LoVo (cell line): ENCODE results near the gene SPTLC3.

Experiments
- DNase-seq: peaks from one replicate; pipeline ENCODE4 v3.0.0-alpha.2; 2016; ENCODE audit warnings: low spot score

Gene SPTLC3

GRCh38 chr20:13199279-13199678 is 190.5 kb downstream of the SPTLC3 start:
- no peak for DNase-seq

GRCh38 chr20:13200767-13201500 is 192.2 kb downstream of the SPTLC3 start:
- no peak for DNase-seq

GRCh38 chr20:13202565-13202964 is 193.8 kb downstream of the SPTLC3 start:
- DNase-seq = no peak

GRCh38 chr20:13205425-13205824 is 196.7 kb downstream of the SPTLC3 start:
- DNase-seq = no peak

GRCh38 chr20:13205848-13206434 is 197.2 kb downstream of the SPTLC3 start:
- no peak for DNase-seq

GRCh38 chr20:13207016-13207415 is 198.2 kb downstream of the SPTLC3 start:
- no peak for DNase-seq

- DNase-seq = no peak
Observed at GRCh38 chr20:13211956-13212618, 203.3 kb downstream of the SPTLC3 start.

GRCh38 chr20:13212750-13213149 is 204.0 kb downstream of the SPTLC3 start:
- no peak for DNase-seq

- no peak for DNase-seq
Observed at GRCh38 chr20:13213335-13213734, 204.6 kb downstream of the SPTLC3 start.

- DNase-seq = no peak
Observed at GRCh38 chr20:13216533-13216932, 207.8 kb downstream of the SPTLC3 start.
